ENCODE results near the gene PCBP3. TPM values are rescaled to one million over a fixed set of nuclear protein-coding genes. Genes with fewer than 3 reads are reported as not detected.

Gene PCBP3
- total RNA-seq, 1 experiment from 2014 or later = 10.9 TPM

- H3K18ac ChIP-seq (ENCODE audit: insufficient read length, low read depth, low read length) = no peak overlapping the region
- H3K9ac ChIP-seq (ENCODE audit: extremely low read depth, insufficient read length, low read length) = no peak overlapping the region
- TF ChIP-seq, protein P1, sequence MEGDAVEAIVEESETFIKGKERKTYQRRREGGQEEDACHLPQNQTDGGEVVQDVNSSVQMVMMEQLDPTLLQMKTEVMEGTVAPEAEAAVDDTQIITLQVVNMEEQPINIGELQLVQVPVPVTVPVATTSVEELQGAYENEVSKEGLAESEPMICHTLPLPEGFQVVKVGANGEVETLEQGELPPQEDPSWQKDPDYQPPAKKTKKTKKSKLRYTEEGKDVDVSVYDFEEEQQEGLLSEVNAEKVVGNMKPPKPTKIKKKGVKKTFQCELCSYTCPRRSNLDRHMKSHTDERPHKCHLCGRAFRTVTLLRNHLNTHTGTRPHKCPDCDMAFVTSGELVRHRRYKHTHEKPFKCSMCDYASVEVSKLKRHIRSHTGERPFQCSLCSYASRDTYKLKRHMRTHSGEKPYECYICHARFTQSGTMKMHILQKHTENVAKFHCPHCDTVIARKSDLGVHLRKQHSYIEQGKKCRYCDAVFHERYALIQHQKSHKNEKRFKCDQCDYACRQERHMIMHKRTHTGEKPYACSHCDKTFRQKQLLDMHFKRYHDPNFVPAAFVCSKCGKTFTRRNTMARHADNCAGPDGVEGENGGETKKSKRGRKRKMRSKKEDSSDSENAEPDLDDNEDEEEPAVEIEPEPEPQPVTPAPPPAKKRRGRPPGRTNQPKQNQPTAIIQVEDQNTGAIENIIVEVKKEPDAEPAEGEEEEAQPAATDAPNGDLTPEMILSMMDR (conservative IDR thresholded peaks at IDR 0.05) = no peak
- H2AFZ ChIP-seq (ENCODE audit: low read length) = no peak overlapping the region
- peak; percentile 23 for DNase-seq
- H3K27ac ChIP-seq (ENCODE audit: insufficient read length, low read depth, low read length) = no peak overlapping the region
- H2BK20ac ChIP-seq (ENCODE audit: low read depth, low read length, poor library complexity, severe bottlenecking) = no peak overlapping the region
- H3K27me3 Mint-ChIP-seq (ENCODE audit: low read depth) = no peaks in the 10 kb centered on the region
- H2BK15ac ChIP-seq (ENCODE audit: low read depth, low read length) = no peak overlapping the region
- no peak overlapping the region for H3K4me3 Mint-ChIP-seq
- no peak overlapping the region for H2BK5ac ChIP-seq (ENCODE audit: insufficient read length, low read length)
- peaks cover 22 to 34% of the 10 kb centered on the region in 2 experiments for H3K4me1 Mint-ChIP-seq
- H3K14ac ChIP-seq (ENCODE audit: insufficient read depth, low read length) = no peak overlapping the region; the same call in 1 of the 2 replicates
- peaks cover 0 to 5% (median 0%) of the 10 kb centered on the region in 3 experiments; a peak in 4 of 7 replicates for H3K36me3 Mint-ChIP-seq (ENCODE audit: insufficient read depth in 1 of 3, low read depth in 3 of 3)
- H3K4me2 ChIP-seq (ENCODE audit: insufficient read depth, insufficient read length, low read length) = no peak overlapping the region
- H3K27ac Mint-ChIP-seq = peak overlapping the region in 2 of 3 experiments; percentile 35 to 57; a peak in 2 of 7 replicates
- no peak overlapping the region for H2BK120ac ChIP-seq (ENCODE audit: low read depth, low read length, poor library complexity, severe bottlenecking)
- no CpG with 5 or more reads among the region's 24 CpGs for WGBS (ENCODE audit: extremely low coverage, insufficient read length, low lambda C conversion rate)
- H3K56ac ChIP-seq (ENCODE audit: insufficient read length, low read depth, low read length) = no peak overlapping the region
- no peak overlapping the region for H2BK12ac ChIP-seq (ENCODE audit: insufficient read length, low read depth, low read length)
- no peak overlapping the region for H2AK5ac ChIP-seq (ENCODE audit: insufficient read length, low read length)
- H3K9me3 Mint-ChIP-seq = peaks cover 0 to 5% of the 10 kb centered on the region in 2 experiments; a peak in 3 of 5 replicates
- no peaks in the 10 kb centered on the region for H3K79me1 ChIP-seq (ENCODE audit: insufficient read depth, low read depth, low read length, poor library complexity, severe bottlenecking)
- H4K8ac ChIP-seq (replicated peaks; ENCODE audit: insufficient read length, low read depth, low read length) = no peak overlapping the region
- no peak overlapping the region for H4K5ac ChIP-seq (ENCODE audit: insufficient read length, low read depth, low read length)
- no peak overlapping the region; the same call in 1 of the 2 replicates for H3K4ac ChIP-seq (ENCODE audit: low read depth, low read length)
- no peaks in the 10 kb centered on the region for H3K23me2 ChIP-seq (ENCODE audit: insufficient read length, low read depth, low read length, poor library complexity, severe bottlenecking)
- no peaks in the 10 kb centered on the region for H4K20me1 ChIP-seq (ENCODE audit: control insufficient read depth, insufficient read depth, insufficient read length)
- no peaks in the 10 kb centered on the region for H3K79me2 ChIP-seq (ENCODE audit: insufficient read depth, low read length)
- no peak overlapping the region for H3T11ph ChIP-seq (ENCODE audit: low read length)
- 0 out of 2 replicates have a peak, but pooled peaks cover 3% of the 10 kb centered on the region for H3K4me1 ChIP-seq (ENCODE audit: insufficient read depth, low read length)
- H3K23ac ChIP-seq (ENCODE audit: insufficient read length, low read depth, low read length) = no peak overlapping the region
- H3K27me3 ChIP-seq (ENCODE audit: insufficient read depth, low read length) = no peaks in the 10 kb centered on the region
- H4K91ac ChIP-seq (ENCODE audit: insufficient read length, low read depth, low read length) = no peak overlapping the region
- no peaks in the 10 kb centered on the region for H3K9me3 ChIP-seq (ENCODE audit: control insufficient read depth, low read depth, low read length)
These were observed 190.6 kb downstream of the PCBP3 start for GRCh38 chr21:45834026-45834715.
